ENCODE results near the gene ANKRD29.
"Not testable (repeated sequence)": the region's sequence is repeated elsewhere in the genome, so short reads cannot be mapped to it uniquely, and the experiment has no call there.

Gene ANKRD29

DNA sequence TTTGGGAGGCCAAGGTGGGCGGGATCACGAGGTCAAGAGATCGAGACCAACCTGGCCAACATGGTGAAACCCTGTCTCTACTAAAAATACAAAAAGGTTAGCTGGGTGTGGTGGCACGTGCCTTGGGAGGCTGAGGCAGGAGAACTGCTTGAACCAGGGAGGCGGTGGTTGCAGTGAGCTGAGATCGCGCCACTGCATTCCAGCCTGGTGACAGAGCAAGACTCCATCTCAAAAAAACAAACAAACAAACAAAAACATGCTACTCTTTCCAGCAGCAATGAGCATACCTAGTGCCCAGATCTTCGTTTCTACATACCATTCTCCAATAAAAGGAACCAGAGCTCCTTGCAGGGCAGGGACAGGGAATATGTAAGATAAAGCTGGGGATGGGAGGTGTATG, 105.2 kb downstream of the ANKRD29 start:
- DNase-seq (ENCODE audit: low read depth) = not testable (repeated sequence)

- DNase-seq (ENCODE audit: low read depth) = no peak
Observed at GRCh38 chr18:23556145-23556780, 106.4 kb downstream of the ANKRD29 start.

- no peak for DNase-seq (ENCODE audit: low read depth)
Observed at GRCh38 chr18:23553887-23554286, 108.8 kb downstream of the ANKRD29 start.

- DNase-seq (ENCODE audit: low read depth) = no peak
Observed at GRCh38 chr18:23552505-23552904, 110.2 kb downstream of the ANKRD29 start.

DNA sequence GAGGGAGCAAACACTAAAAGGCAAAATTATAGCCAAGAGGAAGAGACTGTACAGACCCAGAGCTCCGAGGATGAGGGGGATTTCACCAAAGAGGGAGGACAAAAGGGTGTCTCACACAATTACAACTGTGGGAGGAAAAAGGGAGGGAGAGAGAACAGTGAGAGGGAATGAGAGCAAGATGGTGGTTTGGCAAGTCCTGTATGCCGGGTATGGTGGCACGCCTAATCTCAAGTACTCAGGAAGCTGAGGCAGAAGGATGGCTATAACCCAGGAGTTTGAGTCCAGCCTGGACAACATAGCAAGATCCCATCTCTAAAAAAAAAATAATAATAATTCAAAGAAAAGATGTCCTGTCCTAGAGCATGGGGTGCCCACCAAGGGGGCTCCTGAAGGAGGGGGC, 110.7 kb downstream of the ANKRD29 start:
- DNase-seq (ENCODE audit: low read depth) = no peak

- no peak for DNase-seq (ENCODE audit: low read depth)
Observed at GRCh38 chr18:23550898-23551297, 111.8 kb downstream of the ANKRD29 start.
